Liver (tissue), 9 donors: Measurements from ENCODE around the gene GRAMD1A. TPM values are rescaled to one million over a fixed set of nuclear protein-coding genes. Genes with fewer than 3 reads are reported as not detected.
"Not testable (repeated sequence)": the region's sequence is repeated elsewhere in the genome, so short reads cannot be mapped to it uniquely, and the experiment has no call there.

Experiments
- DNase-seq: peaks from one replicate; pipeline ENCODE4 v3.0.0-alpha.2; 2017; ENCODE audit warnings: low spot score
- H3K27ac ChIP-seq, 2 donors: one replicate each; pipeline ENCODE4 v1.7.0; 2013; ENCODE audit warnings: inconsistent platforms in 2 of 2, low read length in 2 of 2, control low read depth in 1 of 2, low read depth in 1 of 2, mild to moderate bottlenecking in 1 of 2
- H3K27me3 ChIP-seq, 4 donors: one replicate each; pipeline versions ENCODE4 v1.6.1 to v1.7.0; 2013; ENCODE audit warnings: low read length in 3 of 4, inconsistent platforms in 1 of 4, mild to moderate bottlenecking in 1 of 4, moderate library complexity in 1 of 4; ENCODE audit not compliant: control insufficient read depth in 4 of 4, insufficient read depth in 4 of 4
- H3K36me3 ChIP-seq, 4 donors: one replicate each; pipeline versions ENCODE4 v1.6.1 to v1.7.0; 2013; ENCODE audit warnings: low read length in 3 of 4, mild to moderate bottlenecking in 3 of 4, low read depth in 1 of 4, moderate library complexity in 1 of 4; ENCODE audit not compliant: control insufficient read depth in 4 of 4, insufficient read depth in 3 of 4
- H3K4me1 ChIP-seq, 4 donors: one replicate each; pipeline versions ENCODE4 v1.6.1 to v1.7.0; 2013; ENCODE audit warnings: low read length in 3 of 4, mild to moderate bottlenecking in 3 of 4, moderate library complexity in 1 of 4; ENCODE audit not compliant: control insufficient read depth in 4 of 4, insufficient read depth in 4 of 4
- H3K4me3 ChIP-seq, 3 donors: one replicate each; pipeline versions ENCODE4 v1.6.1 to v1.7.0; 2013; ENCODE audit warnings: low read length in 3 of 3, control low read depth in 1 of 3, low read depth in 1 of 3, mild to moderate bottlenecking in 1 of 3
- H3K9ac ChIP-seq, 2 donors: one replicate each; pipeline ENCODE4 v1.7.0; 2013; ENCODE audit warnings: low read length in 2 of 2, mild to moderate bottlenecking in 2 of 2, moderate library complexity in 2 of 2, control low read depth in 1 of 2, low read depth in 1 of 2
- H3K9me3 ChIP-seq, 4 donors: one replicate each; pipeline versions ENCODE4 v1.6.1 to v1.7.0; 2013; ENCODE audit warnings: low read length in 3 of 4; ENCODE audit not compliant: control insufficient read depth in 4 of 4
- ATF3 ChIP-seq: IDR thresholded peaks from 2 replicates; pipeline ENCODE4 v1.6.1; 2016; ENCODE audit warnings: antibody characterized with exemption
- CTCF ChIP-seq: fragments of 150-350 bp; IDR thresholded peaks from 2 replicates; pipeline ENCODE4 v1.5.1; 2017; ENCODE audit warnings: improper control_type of control experiment, low read depth, low read length; ENCODE audit not compliant: missing input control
- EGR1 ChIP-seq, 2 donors: IDR thresholded peaks; 2 replicates each; pipeline ENCODE4 v1.6.1; 2016 to 2018; ENCODE audit warnings: antibody characterized with exemption in 2 of 2, low read depth in 2 of 2
- FOXA1 ChIP-seq: IDR thresholded peaks from 2 replicates; pipeline ENCODE4 v1.6.1; 2016; ENCODE audit warnings: antibody characterized with exemption
- FOXA2 ChIP-seq: IDR thresholded peaks from 2 replicates; pipeline ENCODE4 v1.6.1; 2016; ENCODE audit warnings: antibody characterized with exemption
- GABPA ChIP-seq, 2 donors: IDR thresholded peaks in 1 of 2; conservative IDR thresholded peaks in 1 of 2; 2 replicates each; pipeline ENCODE4 v1.6.1; 2016; ENCODE audit warnings: antibody characterized with exemption in 2 of 2, mild to moderate bottlenecking in 1 of 2, moderate library complexity in 1 of 2
- HNF4A ChIP-seq, 2 donors: conservative IDR thresholded peaks; 2 replicates each; pipeline ENCODE4 v1.6.1; 2016; ENCODE audit warnings: antibody characterized with exemption in 2 of 2, mild to moderate bottlenecking in 2 of 2
- HNF4G ChIP-seq: IDR thresholded peaks from 2 replicates; pipeline ENCODE4 v1.6.1; 2016; ENCODE audit warnings: antibody characterized with exemption
- JUND ChIP-seq, 2 donors: IDR thresholded peaks; 2 replicates each; pipeline ENCODE4 v1.6.1; 2016; ENCODE audit warnings: antibody characterized with exemption in 2 of 2
- MAX ChIP-seq: IDR thresholded peaks from 2 replicates; pipeline ENCODE4 v1.6.1; 2016; ENCODE audit warnings: antibody characterized with exemption
- NR2F2 ChIP-seq: IDR thresholded peaks from 2 replicates; pipeline ENCODE4 v1.6.1; 2016; ENCODE audit warnings: antibody characterized with exemption
- RAD21 ChIP-seq, 2 donors: IDR thresholded peaks; 2 replicates each; pipeline ENCODE4 v1.6.1; 2016; ENCODE audit warnings: antibody characterized with exemption in 2 of 2, mild to moderate bottlenecking in 2 of 2
- REST ChIP-seq: IDR thresholded peaks from 2 replicates; pipeline ENCODE4 v1.6.1; 2016; ENCODE audit warnings: antibody characterized with exemption, mild to moderate bottlenecking
- RXRA ChIP-seq, 2 donors: IDR thresholded peaks; 2 replicates each; pipeline ENCODE4 v1.6.1; 2017 to 2018; ENCODE audit warnings: antibody characterized with exemption in 2 of 2, mild to moderate bottlenecking in 1 of 2
- SP1 ChIP-seq: IDR thresholded peaks from 2 replicates; pipeline ENCODE4 v1.6.1; 2018; ENCODE audit warnings: antibody characterized with exemption, mild to moderate bottlenecking
- TAF1 ChIP-seq: conservative IDR thresholded peaks from 2 replicates; pipeline ENCODE4 v1.6.1; 2016; ENCODE audit warnings: antibody characterized with exemption, mild to moderate bottlenecking
- YY1 ChIP-seq: IDR thresholded peaks from 2 replicates; pipeline ENCODE4 v1.6.1; 2016; ENCODE audit warnings: antibody characterized with exemption, mild to moderate bottlenecking
- ZBTB33 ChIP-seq: IDR thresholded peaks from 2 replicates; pipeline ENCODE4 v1.6.1; 2016; ENCODE audit warnings: antibody characterized with exemption
- WGBS: extraction: QIAGEN DNeasy Blood & Tissue Kit; methylation state at CpG from one replicate; pipeline ENCODE4 v1.1.7; 2013; 5-methylcytosine and 5-hydroxymethylcytosine counted together
- polyA plus RNA-seq, 2 donors: library from polyadenylated mRNA; stranded (reverse) in 1 of 2; unstranded in 1 of 2; fragments of 200-250 nt in 1 of 2; fragments of >200 nt in 1 of 2; fragmentation: Nextera tagmentation in 1 of 2; extraction: Ambion mirVana in 1 of 2; gene quantifications; one replicate each; pipeline versions ENCODE4 v1.2.1 to v1.2.3, GENCODE V29; 2013 to 2015
- total RNA-seq, 2 donors: library from RNA; depleted of rRNA; stranded (reverse); fragments of >200 nt; gene quantifications; one replicate each; pipeline ENCODE4 v1.2.3, GENCODE V29; 2014
- donor health status: healthy.
- donor health status: healthy.
- donor health status: healthy.
- donor health status: healthy.
- donor health status: healthy.

GRAMD1A gene
- total and polyA plus RNA-seq, 4 donors: 8.6 to 14.1 (median 11.2) TPM

- H3K4me1 ChIP-seq: peaks cover 10 to 17% (median 13%) of the 10 kb centered on the region in 4 donors
- H3K27me3 ChIP-seq: no peaks in the 10 kb centered on the region
- WGBS: 95% methylated on average over 8 of the region's 8 CpGs
- no peak overlapping the region for H3K9ac ChIP-seq
- DNase-seq: no peak
- H3K9me3 ChIP-seq: no peaks in the 10 kb centered on the region
- TF ChIP-seq FOXA1 (no peak), RAD21 (IDR thresholded peaks at IDR 0.05) (no peak), CTCF (no peak), RXRA (IDR thresholded peaks at IDR 0.05) (no peak), JUND (IDR thresholded peaks at IDR 0.05) (no peak), ZBTB33 (no peak), MAX (no peak), HNF4A (conservative IDR thresholded peaks at IDR 0.05) (no peak), HNF4G (no peak), REST (no peak), YY1 (no peak), NR2F2 (no peak), GABPA (IDR thresholded peaks at IDR 0.05 in 1 of 2, conservative IDR thresholded peaks at IDR 0.05 in 1 of 2) (no peak), FOXA2 (no peak), TAF1 (no peak), ATF3 (no peak), SP1 (no peak), EGR1 (IDR thresholded peaks at IDR 0.05; ENCODE audit: low read depth in 2 of 2) (no peak)
- no peak overlapping the region for H3K27ac ChIP-seq
- no peak overlapping the region for H3K4me3 ChIP-seq
- no peaks in the 10 kb centered on the region for H3K36me3 ChIP-seq
Observed at GRCh38 chr19:34991542-34992333, 8.4 kb upstream of the GRAMD1A start.

GRCh38 chr19:34992582-34992981, 7.5 kb upstream of the GRAMD1A start:
- not testable (repeated sequence) for H3K4me3 ChIP-seq, H3K9me3 ChIP-seq, H3K27me3 ChIP-seq, DNase-seq, H3K27ac ChIP-seq, H3K36me3 ChIP-seq, H3K9ac ChIP-seq
- 94% methylated on average over 7 of the region's 7 CpGs for WGBS
- H3K4me1 ChIP-seq: peaks cover 10 to 17% (median 13%) of the 10 kb centered on the region in 4 donors
